Parathyroid adenoma (tissue), 2 donors: ENCODE results near the gene HDAC3.

Experiments used
- H2AFZ ChIP-seq: fragments of 300-600 bp; sonication (generic); one replicate; pipeline ENCODE4 v1.7.0; 2017; ENCODE audit warnings: antibody characterized with exemption, mild to moderate bottlenecking
- H3K27ac ChIP-seq: fragments of 300-600 bp; sonication (generic); one replicate; pipeline ENCODE4 v1.7.0; 2017
- H3K27me3 ChIP-seq: fragments of 300-600 bp; sonication (generic); one replicate; pipeline ENCODE4 v1.7.0; 2017; ENCODE audit warnings: low read length; ENCODE audit not compliant: control insufficient read depth, insufficient read depth
- H3K36me3 ChIP-seq: fragments of 300-600 bp; sonication (generic); one replicate; pipeline ENCODE4 v1.7.0; 2017; ENCODE audit warnings: low read length; ENCODE audit not compliant: control insufficient read depth, insufficient read depth
- H3K4me1 ChIP-seq: fragments of 300-600 bp; sonication (generic); one replicate; pipeline ENCODE4 v1.7.0; 2017; ENCODE audit warnings: control low read depth
- H3K4me2 ChIP-seq: fragments of 300-600 bp; sonication (generic); one replicate; pipeline ENCODE4 v1.7.0; 2017; ENCODE audit warnings: low read length
- H3K4me3 ChIP-seq: fragments of 300-600 bp; sonication (generic); one replicate; pipeline ENCODE4 v1.7.0; 2017; ENCODE audit warnings: low read depth, low read length
- H3K79me2 ChIP-seq: fragments of 300-600 bp; sonication (generic); one replicate; pipeline ENCODE4 v1.7.0; 2017; ENCODE audit warnings: control low read depth
- H3K9ac ChIP-seq: fragments of 300-600 bp; sonication (generic); one replicate; pipeline ENCODE4 v1.7.0; 2017; ENCODE audit warnings: mild to moderate bottlenecking
- H3K9me3 ChIP-seq: fragments of 300-600 bp; sonication (generic); one replicate; pipeline ENCODE4 v1.7.0; 2017; ENCODE audit warnings: low read length; ENCODE audit not compliant: control insufficient read depth
- CTCF ChIP-seq: fragments of 300-600 bp; sonication (generic); IDR thresholded peaks from one replicate; pipeline ENCODE4 v1.7.0; 2017; ENCODE audit warnings: antibody characterized with exemption, mild to moderate bottlenecking
- donor health status: primary hyperparathyroidism.

HDAC3 gene

GRCh38 chr5:141641634-141642267 is 5.1 kb upstream of the HDAC3 start:
- Histone ChIP-seq H3K79me2 (no peaks in the 10 kb centered on the region), H3K4me2 (no peak overlapping the region), H3K4me1 (no peaks in the 10 kb centered on the region), H2AFZ (no peak overlapping the region), H3K27ac (no peak overlapping the region), H3K9me3 (no peaks in the 10 kb centered on the region), H3K36me3 (no peaks in the 10 kb centered on the region), H3K9ac (no peak overlapping the region), H3K27me3 (no peaks in the 10 kb centered on the region), H3K4me3 (no peak overlapping the region)
- TF ChIP-seq CTCF: no peak

DNA sequence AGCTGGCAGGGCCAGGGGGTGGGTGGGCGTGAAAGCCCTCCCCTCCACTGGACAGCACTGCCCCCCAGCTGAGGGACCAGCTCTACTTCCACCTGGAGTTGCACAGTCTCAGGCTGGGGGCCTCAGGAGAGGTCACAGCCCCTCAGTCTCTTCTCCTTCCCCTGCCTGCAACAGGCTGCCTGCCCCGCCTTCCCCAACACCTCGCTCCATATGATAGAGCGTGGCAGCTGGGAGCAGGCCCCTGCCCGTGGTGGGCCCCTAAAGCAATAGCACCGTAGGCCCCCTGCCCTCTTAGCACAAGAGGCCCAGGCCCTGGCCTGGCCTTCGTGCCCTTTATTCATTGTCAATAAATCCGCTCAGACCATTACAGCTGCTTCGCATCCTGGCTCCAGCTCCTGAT is 4.0 kb upstream of the HDAC3 start:
- Histone ChIP-seq H3K9ac (no peak overlapping the region), H3K4me2 (no peak overlapping the region), H3K4me1 (peaks cover 2% of the 10 kb centered on the region), H3K27ac (no peak overlapping the region), H3K4me3 (no peak overlapping the region), H2AFZ (no peak overlapping the region), H3K27me3 (no peaks in the 10 kb centered on the region), H3K79me2 (peaks cover 9% of the 10 kb centered on the region), H3K36me3 (no peaks in the 10 kb centered on the region), H3K9me3 (no peaks in the 10 kb centered on the region)
- no peak for TF ChIP-seq CTCF

- Histone ChIP-seq H2AFZ (no peak overlapping the region), H3K9me3 (no peaks in the 10 kb centered on the region), H3K36me3 (no peaks in the 10 kb centered on the region), H3K79me2 (peaks cover 12% of the 10 kb centered on the region), H3K4me1 (peaks cover 3% of the 10 kb centered on the region), H3K4me2 (no peak overlapping the region), H3K27ac (no peak overlapping the region), H3K9ac (no peak overlapping the region), H3K4me3 (no peak overlapping the region), H3K27me3 (no peaks in the 10 kb centered on the region)
- TF ChIP-seq CTCF: no peak
Observed at GRCh38 chr5:141640051-141640415, 3.4 kb upstream of the HDAC3 start.

- H3K9me3 ChIP-seq: no peaks in the 10 kb centered on the region
- peaks cover 17% of the 10 kb centered on the region for H3K79me2 ChIP-seq
- H3K4me1 ChIP-seq: peaks cover 6% of the 10 kb centered on the region
- no peak overlapping the region for H3K4me2 ChIP-seq
- H2AFZ ChIP-seq: no peak overlapping the region
- H3K27ac ChIP-seq: peak overlapping the region; percentile 91
- H3K4me3 ChIP-seq: no peak overlapping the region
- no peak for TF ChIP-seq CTCF
- no peak overlapping the region for H3K9ac ChIP-seq
- H3K36me3 ChIP-seq: no peaks in the 10 kb centered on the region
- no peaks in the 10 kb centered on the region for H3K27me3 ChIP-seq
Observed at GRCh38 chr5:141639357-141640050, 2.9 kb upstream of the HDAC3 start.

GRCh38 chr5:141638771-141639170 is 2.1 kb upstream of the HDAC3 start:
- Histone ChIP-seq H3K79me2 (peaks cover 19% of the 10 kb centered on the region), H2AFZ (no peak overlapping the region), H3K4me1 (peaks cover 6% of the 10 kb centered on the region), H3K9ac (no peak overlapping the region), H3K4me2 (no peak overlapping the region), H3K27ac (peak overlapping the region; percentile 91), H3K9me3 (no peaks in the 10 kb centered on the region), H3K36me3 (no peaks in the 10 kb centered on the region), H3K4me3 (no peak overlapping the region), H3K27me3 (no peaks in the 10 kb centered on the region)
- TF ChIP-seq CTCF: no peak
